K562 (cell line): ENCODE measurements around the gene AP3B1. TPM values are rescaled to one million over a fixed set of nuclear protein-coding genes. Genes with fewer than 3 reads are reported as not detected.

Source experiments
- ATAC-seq: fragments of 200-7000 bp; cut with Tn5 transposase; 3 replicates; pipeline ENCODE4 v1.9.1; 2020; ENCODE audit warnings: moderate library complexity
- BruUV-seq: library from RNA; stranded (reverse); fragments of 400-500 nt; replicated peaks from 2 replicates; lab custom pipeline; 2021; lab: Mats Ljungman, UMichigan
- CTCF ChIA-PET: fragments of 300-600 bp; formaldehyde crosslinking; extraction: SDS; loops from one replicate; lab custom pipeline; 2021; ENCODE audit warnings: low intra/inter-chr PET ratio; lab: Yijun Ruan, JAX
- POLR2A ChIA-PET: fragments of 300-600, 350-650 bp; sonication (Branson Sonifier 250); formaldehyde crosslinking; extraction: SDS; loops from one replicate; lab custom pipeline; 2021; ENCODE audit warnings: antibody characterized with exemption, inconsistent platforms; lab: Yijun Ruan, JAX
- DNase-seq, 4 experiments: peaks; one replicate each; pipeline versions ENCODE4 v3.0.0 to v3.0.0-alpha.2; 2011 to 2018; ENCODE audit warnings: low spot score in 3 of 4, mixed read lengths in 3 of 4; ENCODE audit errors: extremely low read depth in 1 of 4
- FAIRE-seq: peaks from 2 replicates; lab custom pipeline; 2011; peaks lifted over from hg19 to GRCh38; lab: Jason Lieb, UNC
- H2AFZ ChIP-seq: 2 replicates; pipeline ENCODE4 v1.6.0; 2011; ENCODE audit warnings: low read depth, low read length, control low read depth, inconsistent platforms
- H3K27ac ChIP-seq: fragments of 200-600 bp; 3 replicates; pipeline ENCODE4 v1.8.0; 2011; ENCODE audit warnings: low read depth, mild to moderate bottlenecking, control low read depth, inconsistent platforms, low read length, moderate library complexity, mixed read lengths; ENCODE audit errors: extremely low read depth
- H3K27me3 ChIP-seq, 2 experiments: fragments of 300-600 bp in 1 of 2; 2 replicates in 1 of 2; 3 replicates in 1 of 2; pipeline versions ENCODE4 v1.6.0 to v1.8.0; 2011; ENCODE audit warnings: inconsistent platforms in 2 of 2, low read length in 2 of 2, mild to moderate bottlenecking in 1 of 2, mixed read lengths in 1 of 2, moderate library complexity in 1 of 2; ENCODE audit not compliant: control insufficient read depth in 2 of 2, insufficient read depth in 2 of 2
- H3K36me3 ChIP-seq: fragments of 300-600 bp; 3 replicates; pipeline ENCODE4 v1.8.0; 2011; ENCODE audit warnings: mild to moderate bottlenecking, low read length, inconsistent platforms; ENCODE audit not compliant: control insufficient read depth, insufficient read depth
- H3K4me1 ChIP-seq, 2 experiments: fragments of 200-600 bp in 1 of 2; replicated peaks in 1 of 2; 2 replicates in 1 of 2; 3 replicates in 1 of 2; pipeline versions ENCODE4 v1.5.1 to v1.8.0; 2011; ENCODE audit warnings: inconsistent platforms in 2 of 2, low read length in 2 of 2, mild to moderate bottlenecking in 1 of 2, mixed read lengths in 1 of 2, moderate library complexity in 1 of 2; ENCODE audit not compliant: control insufficient read depth in 2 of 2, insufficient read depth in 2 of 2
- H3K4me2 ChIP-seq: 2 replicates; pipeline ENCODE4 v1.6.1; 2011; ENCODE audit warnings: low read length, control low read depth, inconsistent platforms, mixed read lengths; ENCODE audit not compliant: insufficient read depth
- H3K4me3 ChIP-seq: fragments of 200-600 bp; sonication (generic), shearing (Covaris generic); 2 replicates; pipeline ENCODE4 v1.5.1; 2016; ENCODE audit warnings: control low read depth, inconsistent platforms
- H3K79me2 ChIP-seq: fragments of 200-600 bp; 3 replicates; pipeline ENCODE4 v1.8.0; 2011; ENCODE audit warnings: low read length, inconsistent platforms; ENCODE audit not compliant: control insufficient read depth, insufficient read depth
- H3K9ac ChIP-seq, 2 experiments: 2 replicates each; pipeline versions ENCODE4 v1.6.0 to v1.6.1; 2011; ENCODE audit warnings: low read depth in 2 of 2, low read length in 2 of 2, control low read depth in 1 of 2, inconsistent platforms in 1 of 2, mild to moderate bottlenecking in 1 of 2, mixed read lengths in 1 of 2; ENCODE audit not compliant: insufficient read depth in 1 of 2
- H3K9me1 ChIP-seq: one replicate; pipeline ENCODE4 v1.6.0; 2011; ENCODE audit warnings: inconsistent platforms, mild to moderate bottlenecking, low read length, moderate library complexity; ENCODE audit not compliant: control insufficient read depth, insufficient read depth
- H3K9me3 ChIP-seq: replicated peaks from 2 replicates; pipeline ENCODE4 v1.5.1; 2011; ENCODE audit warnings: low read depth, low read length, inconsistent platforms; ENCODE audit not compliant: control insufficient read depth, insufficient read depth
- H4K20me1 ChIP-seq: replicated peaks from 2 replicates; pipeline ENCODE4 v1.6.1; 2011; ENCODE audit warnings: low read length, inconsistent platforms, mixed read lengths; ENCODE audit not compliant: control insufficient read depth, insufficient read depth
- DLX4 ChIP-seq: fragments of 250-450 bp; sonication (Bioruptor Pico); IDR thresholded peaks from 2 replicates; pipeline ENCODE4 v1.6.1; 2021; ENCODE audit warnings: mild to moderate bottlenecking
- HDAC6 ChIP-seq: IDR thresholded peaks from 2 replicates; pipeline ENCODE4 v1.6.1; 2012; ENCODE audit warnings: low read depth, mild to moderate bottlenecking, control low read depth, inconsistent platforms, low read length, moderate library complexity
- HNRNPK ChIP-seq: fragments of 200-400 bp; formaldehyde crosslinking; IDR thresholded peaks from one replicate; pipeline ENCODE4 v1.6.1; 2018; ENCODE audit warnings: mild to moderate bottlenecking, low read depth, low read length; ENCODE audit not compliant: poor library complexity, severe bottlenecking
- KDM1A ChIP-seq, 2 experiments: fragments of 450-650 bp; IDR thresholded peaks; 2 replicates each; pipeline ENCODE4 v1.6.1; 2016; ENCODE audit warnings: mild to moderate bottlenecking in 2 of 2
- MBD2 ChIP-seq: sonication (generic); IDR thresholded peaks from 2 replicates; pipeline ENCODE4 v1.6.1; 2016; ENCODE audit warnings: low read depth, borderline replicate concordance
- MECOM ChIP-seq: fragments of 250-450 bp; sonication (Bioruptor Pico); IDR thresholded peaks from 2 replicates; pipeline ENCODE4 v1.8.0; 2022; ENCODE audit warnings: inconsistent platforms
- PHF20 ChIP-seq: fragments of 450-650 bp; IDR thresholded peaks from 2 replicates; pipeline ENCODE4 v1.6.1; 2018; ENCODE audit not compliant: partially characterized antibody
- PURB ChIP-seq: sonication (generic); formaldehyde crosslinking; IDR thresholded peaks from 2 replicates; pipeline ENCODE4 v1.9.0; 2021; ENCODE audit warnings: low read depth, mild to moderate bottlenecking, missing genetic modification reagents
- TRIM28 ChIP-seq: fragments of 450-650 bp; IDR thresholded peaks from 2 replicates; pipeline ENCODE4 v1.6.1; 2017
- U2AF2 ChIP-seq: fragments of 200-400 bp; formaldehyde crosslinking; optimal IDR thresholded peaks from 2 replicates; pipeline ENCODE3; 2017; ENCODE audit warnings: low read depth, mild to moderate bottlenecking, low read length
- ZBTB40 ChIP-seq, 2 experiments: fragments of 450-650 bp in 1 of 2; sonication (generic) in 1 of 2; formaldehyde crosslinking in 1 of 2; IDR thresholded peaks; 2 replicates each; pipeline versions ENCODE4 v1.7.1 to v1.9.0; 2016 to 2022; ENCODE audit warnings: inconsistent platforms in 1 of 2, mild to moderate bottlenecking in 1 of 2, missing genetic modification reagents in 1 of 2
- ZNF551 ChIP-seq: fragments of 250-450 bp; sonication (Bioruptor Pico); IDR thresholded peaks from 2 replicates; pipeline ENCODE4 v1.5.0; 2021; ENCODE audit warnings: mild to moderate bottlenecking, moderate library complexity
- WGBS: fragments of 100-300 bp; shearing (Covaris generic); methylation state at CpG from one replicate; pipeline ENCODE4 v1.1.6; 2016; ENCODE audit warnings: low coverage, mixed read lengths; ENCODE audit not compliant: insufficient coverage; ENCODE audit errors: missing lambda C conversion rate; 5-methylcytosine and 5-hydroxymethylcytosine counted together
- in situ Hi-C: fragments of 300-500 bp; cut with MboI; formaldehyde crosslinking; loops from 4 replicates; pipeline ENCODE4 v1.15.0; 2018; ENCODE audit warnings: inconsistent platforms, mixed read lengths
- intact Hi-C: fragments of 100-400 bp; cut with micrococcal nuclease; formaldehyde crosslinking; loops from 2 replicates; pipeline ENCODE4 v1.14.2; 2022
- polyA plus RNA-seq, 8 experiments: library from polyadenylated mRNA; depleted of rRNA in 4 of 8; stranded (reverse) in 5 of 8; unstranded in 3 of 8; fragments of >200 nt; fragmentation: Nextera tagmentation in 2 of 8; fragmentation: Illumina TruSeq in 1 of 8; extraction: Ambion mirVana in 2 of 8; extraction: Trizol in 1 of 8; gene quantifications; 2 replicates each; pipeline versions ENCODE4 v1.2.1 to v1.2.3, GENCODE V29; 2011 to 2014; ENCODE audit warnings: inconsistent platforms in 1 of 8, missing spikeins in 1 of 8
- total RNA-seq, 7 experiments: library from RNA; depleted of rRNA in 6 of 7; stranded (reverse); fragments of >200 nt in 6 of 7; fragmentation: Illumina TruSeq in 2 of 7; extraction: Trizol in 2 of 7; gene quantifications; 2 replicates each; pipeline versions ENCODE4 v1.2.1 to v1.2.3, GENCODE V29; 2011 to 2021; ENCODE audit warnings: low replicate concordance in 1 of 7
- TF ChIP-seq, protein P1 (sequence below): IDR thresholded peaks from 2 replicates; pipeline ENCODE4 v1.6.1; 2011; ENCODE audit not compliant: insufficient read length; ENCODE audit errors: extremely low read depth

Gene AP3B1
- total and polyA plus RNA-seq, 9 of the 15 experiments (the other 6 are each of a cell fraction or from before 2014, with no cell fraction given) = 21.1 to 61.8 (median 42.2) TPM

GRCh38 chr5:78151594-78152271, 142.8 kb downstream of the AP3B1 start:
- 95% methylated on average over 2 of the region's 3 CpGs for WGBS
- in situ Hi-C loops = no loop called here
- H2AFZ ChIP-seq = no peak overlapping the region
- ChIA-PET POLR2A (no interaction called here), CTCF (no interaction called here)
- no peaks in the 10 kb centered on the region for H3K9me1 ChIP-seq
- no peak overlapping the region for H3K9ac ChIP-seq
- H4K20me1 ChIP-seq = no peaks in the 10 kb centered on the region
- intact Hi-C loops = no loop called here
- no peak overlapping the region for H3K4me2 ChIP-seq
- H3K4me3 ChIP-seq = no peak overlapping the region
- ATAC-seq (no peak), FAIRE-seq (no peak), DNase-seq (no peak)
- H3K4me1 ChIP-seq = no peaks in the 10 kb centered on the region
- no peaks in the 10 kb centered on the region for H3K9me3 ChIP-seq
- no peak overlapping the region for H3K27ac ChIP-seq
- BruUV-seq = no TSS peak
- H3K27me3 ChIP-seq = no peaks in the 10 kb centered on the region
- H3K79me2 ChIP-seq = no peaks in the 10 kb centered on the region
- peaks cover 34% of the 10 kb centered on the region for H3K36me3 ChIP-seq
- TF ChIP-seq HDAC6 (no peak), PHF20 (no peak), KDM1A (IDR thresholded peaks at IDR 0.05) (0 out of 4 replicates have a peak, but pooled peaks of 1 of the 2 experiments have one; percentile 10), MECOM (no peak), MBD2 (no peak), PURB (no peak), ZBTB40 (IDR thresholded peaks at IDR 0.05) (no peak), ZBTB40 (CRISPR knock-in tag; IDR thresholded peaks at IDR 0.05) (no peak), ZNF551 (no peak), HNRNPK (peak; percentile 91), U2AF2 (no peak), TRIM28 (no peak), DLX4 (CRISPR knock-in tag) (no peak)
- TF ChIP-seq, protein P1, sequence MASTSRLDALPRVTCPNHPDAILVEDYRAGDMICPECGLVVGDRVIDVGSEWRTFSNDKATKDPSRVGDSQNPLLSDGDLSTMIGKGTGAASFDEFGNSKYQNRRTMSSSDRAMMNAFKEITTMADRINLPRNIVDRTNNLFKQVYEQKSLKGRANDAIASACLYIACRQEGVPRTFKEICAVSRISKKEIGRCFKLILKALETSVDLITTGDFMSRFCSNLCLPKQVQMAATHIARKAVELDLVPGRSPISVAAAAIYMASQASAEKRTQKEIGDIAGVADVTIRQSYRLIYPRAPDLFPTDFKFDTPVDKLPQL = no peak
